ENCODE results near the gene MAOA.

DNA sequence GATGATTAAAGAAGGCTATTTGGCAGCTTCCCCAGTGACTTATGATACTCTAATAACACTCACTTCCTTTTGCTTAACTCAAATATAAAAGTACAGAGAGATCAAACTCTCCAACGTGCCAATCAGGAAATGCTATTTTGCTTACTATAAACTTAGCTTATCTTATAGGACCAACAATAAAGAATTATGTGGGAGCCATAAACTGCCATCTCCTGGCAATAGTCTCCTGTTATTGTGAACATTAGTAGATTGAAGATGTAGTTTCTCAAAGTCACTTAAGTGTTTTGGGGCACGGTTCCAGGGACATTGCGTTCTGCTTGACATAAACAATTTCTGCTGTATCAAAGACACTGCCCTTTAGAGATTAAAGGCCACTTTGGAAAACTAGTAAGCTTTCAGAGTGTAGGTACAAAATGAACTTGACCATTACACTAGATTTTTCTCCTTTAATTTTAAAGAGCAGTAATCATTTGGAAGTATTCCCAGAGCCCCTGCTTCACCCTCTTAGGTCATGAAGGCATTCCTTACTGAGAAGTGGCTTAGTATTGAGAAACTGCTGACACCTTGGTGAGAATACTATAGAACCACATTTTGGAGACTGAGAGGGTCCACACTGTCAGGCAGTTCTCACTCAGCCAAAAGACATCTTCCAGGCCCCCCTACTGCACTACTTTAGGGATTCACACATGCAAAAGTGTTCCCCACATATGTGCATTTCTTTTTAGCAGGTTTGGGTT lies 51.9 kb downstream of the MAOA start:
- TF ChIP-seq CTCF (IDR thresholded peaks at IDR 0.05) = no peak
- no peak for TF ChIP-seq POLR2A (IDR thresholded peaks at IDR 0.05)
